MM.1S (cell line): ENCODE measurements around the gene ALAS1.
A peak's percentile ranks its signal among the peaks of the same experiment; 100 is the strongest.
"Not testable (repeated sequence)": the region's sequence is repeated elsewhere in the genome, so short reads cannot be mapped to it uniquely, and the experiment has no call there.

ENCODE experiments used
- DNase-seq: peaks from one replicate; pipeline ENCODE4 v3.0.0-alpha.2; 2015
- H2AFZ ChIP-seq: fragments of 300-600 bp; sonication (generic); 2 replicates; pipeline ENCODE4 v1.6.0; 2016; ENCODE audit warnings: antibody characterized with exemption, low read length
- H3F3A ChIP-seq: fragments of 300-600 bp; sonication (generic); 2 replicates; pipeline ENCODE4 v1.6.1; 2016; ENCODE audit warnings: mild to moderate bottlenecking, antibody characterized with exemption, low read length, moderate library complexity, mixed read lengths; ENCODE audit not compliant: insufficient read depth
- H3K27ac ChIP-seq: fragments of 300-600 bp; sonication (generic); 2 replicates; pipeline ENCODE4 v1.5.1; 2016; ENCODE audit warnings: mild to moderate bottlenecking, low read length
- H3K27me3 ChIP-seq: fragments of 300-600 bp; sonication (generic); replicated peaks from 2 replicates; pipeline ENCODE4 v1.6.0; 2016; ENCODE audit warnings: low read length; ENCODE audit not compliant: insufficient read depth
- H3K36me3 ChIP-seq: fragments of 300-600 bp; sonication (generic); replicated peaks from 2 replicates; pipeline ENCODE4 v1.6.1; 2016; ENCODE audit warnings: mild to moderate bottlenecking, low read length, mixed read lengths; ENCODE audit not compliant: insufficient read depth
- H3K4me1 ChIP-seq: fragments of 300-600 bp; sonication (generic); 2 replicates; pipeline ENCODE4 v1.6.1; 2016; ENCODE audit warnings: low read length, mixed read lengths
- H3K4me2 ChIP-seq: fragments of 300-600 bp; sonication (generic); 2 replicates; pipeline ENCODE4 v1.6.0; 2016; ENCODE audit warnings: low read depth, low read length
- H3K4me3 ChIP-seq: fragments of 300-600 bp; sonication (generic); 2 replicates; pipeline ENCODE4 v1.5.1; 2016; ENCODE audit warnings: low read length, mixed read lengths
- H3K79me2 ChIP-seq: fragments of 300-600 bp; sonication (generic); 2 replicates; pipeline ENCODE4 v1.6.1; 2016; ENCODE audit warnings: mixed run types, low read length, mixed read lengths
- H3K9ac ChIP-seq: fragments of 300-600 bp; sonication (generic); 2 replicates; pipeline ENCODE4 v1.6.1; 2016; ENCODE audit warnings: low read length, mixed read lengths
- H3K9me2 ChIP-seq: fragments of 300-600 bp; sonication (generic); replicated peaks from 2 replicates; pipeline ENCODE4 v1.6.1; 2016; ENCODE audit warnings: mild to moderate bottlenecking, low read length, mixed read lengths; ENCODE audit not compliant: insufficient read depth
- H3K9me3 ChIP-seq: fragments of 300-600 bp; sonication (generic); replicated peaks from 2 replicates; pipeline ENCODE4 v1.6.1; 2016; ENCODE audit warnings: mild to moderate bottlenecking, low read length, mixed read lengths; ENCODE audit not compliant: insufficient read depth
- H4K20me1 ChIP-seq: fragments of 300-600 bp; sonication (generic); 2 replicates; pipeline ENCODE4 v1.6.1; 2016; ENCODE audit warnings: mild to moderate bottlenecking, low read length, moderate library complexity, mixed read lengths; ENCODE audit not compliant: insufficient read depth
- CTCF ChIP-seq: fragments of 300-600 bp; sonication (generic); IDR thresholded peaks from 2 replicates; pipeline ENCODE4 v1.5.1; 2016; ENCODE audit warnings: antibody characterized with exemption, low read length, mixed read lengths
- EZH2 ChIP-seq: fragments of 300-600 bp; sonication (generic); optimal IDR thresholded peaks from 2 replicates; pipeline ENCODE3; 2017; ENCODE audit warnings: low read depth, mild to moderate bottlenecking, antibody characterized with exemption, low read length, mixed read lengths
- EZH2phosphoT487 ChIP-seq: fragments of 300-600 bp; sonication (generic); IDR thresholded peaks from 2 replicates; pipeline ENCODE4 v1.6.1; 2018; ENCODE audit warnings: antibody characterized with exemption, low read length

The ALAS1 gene

GRCh38 chr3:52150357-52150756 lies 47.6 kb upstream of the ALAS1 start:
- Histone ChIP-seq H3K4me3 (no peak overlapping the region), H3K4me1 (no peaks in the 10 kb centered on the region), H3K27me3 (no peaks in the 10 kb centered on the region), H3K27ac (no peak overlapping the region), H4K20me1 (no peaks in the 10 kb centered on the region), H3K79me2 (peaks cover 21% of the 10 kb centered on the region), H3K9me2 (no peaks in the 10 kb centered on the region), H3K36me3 (no peaks in the 10 kb centered on the region; the same call in 1 of the 2 replicates), H3K9me3 (no peaks in the 10 kb centered on the region), H3K4me2 (no peak overlapping the region), H3F3A (peaks cover 15% of the 10 kb centered on the region; the same call in 1 of the 2 replicates), H3K9ac (no peak overlapping the region), H2AFZ (no peak overlapping the region)
- no peak for DNase-seq
- TF ChIP-seq EZH2: no peak
- no peak for TF ChIP-seq EZH2phosphoT487
- TF ChIP-seq CTCF: no peak

- Histone ChIP-seq H3K27me3 (no peaks in the 10 kb centered on the region), H3K9ac (no peak overlapping the region), H3K79me2 (peaks cover 21% of the 10 kb centered on the region), H3K9me2 (no peaks in the 10 kb centered on the region), H3K9me3 (no peaks in the 10 kb centered on the region), H3F3A (peaks cover 15% of the 10 kb centered on the region; the same call in 1 of the 2 replicates), H3K36me3 (no peaks in the 10 kb centered on the region; the same call in 1 of the 2 replicates), H3K27ac (no peak overlapping the region), H3K4me3 (no peak overlapping the region), H2AFZ (no peak overlapping the region), H3K4me2 (no peak overlapping the region), H4K20me1 (no peaks in the 10 kb centered on the region), H3K4me1 (no peaks in the 10 kb centered on the region)
- TF ChIP-seq EZH2phosphoT487 (no peak), CTCF (no peak), EZH2 (no peak)
- DNase-seq: no peak
These were observed 47.1 kb upstream of the ALAS1 start for GRCh38 chr3:52150860-52151259.

DNA sequence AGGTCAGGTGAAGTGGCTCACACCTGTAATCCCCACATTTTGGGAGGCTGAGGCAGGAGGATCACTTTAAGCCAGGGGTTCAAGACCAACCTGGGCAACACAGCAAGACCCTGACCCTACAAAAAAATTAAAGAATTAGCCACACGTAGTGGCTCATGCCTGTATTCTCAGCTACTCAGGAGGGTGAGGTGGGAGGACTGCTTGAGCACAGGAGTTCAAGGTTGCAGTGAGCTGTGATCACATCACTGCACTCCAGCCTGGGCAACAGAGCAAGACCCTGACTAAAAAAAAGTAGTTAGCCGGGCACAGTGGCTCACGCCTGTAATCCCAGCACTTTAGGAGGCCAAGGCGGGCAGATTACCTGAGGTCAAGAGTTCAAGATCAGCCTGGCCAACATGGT lies 46.0 kb upstream of the ALAS1 start:
- not testable (repeated sequence) for H3K4me1 ChIP-seq, H3K4me2 ChIP-seq, H3K36me3 ChIP-seq, H3K9me3 ChIP-seq, H3K27ac ChIP-seq, H3K9ac ChIP-seq, H4K20me1 ChIP-seq, H3K9me2 ChIP-seq, H2AFZ ChIP-seq, H3K4me3 ChIP-seq, DNase-seq, H3K27me3 ChIP-seq
- H3K79me2 ChIP-seq: peaks cover 21% of the 10 kb centered on the region
- peaks cover 15% of the 10 kb centered on the region; the same call in 1 of the 2 replicates for H3F3A ChIP-seq

GRCh38 chr3:52153389-52154096 lies 44.4 kb upstream of the ALAS1 start:
- Histone ChIP-seq H3F3A (peaks cover 15% of the 10 kb centered on the region; the same call in 1 of the 2 replicates), H3K9ac (peak overlapping the region; percentile 67), H3K4me2 (peak overlapping the region; percentile 82), H4K20me1 (no peaks in the 10 kb centered on the region), H3K36me3 (no peaks in the 10 kb centered on the region; the same call in 1 of the 2 replicates), H3K27ac (peak overlapping the region; percentile 70; the same call in 1 of the 2 replicates), H2AFZ (peak overlapping the region; percentile 91), H3K79me2 (peaks cover 21% of the 10 kb centered on the region), H3K4me3 (peak overlapping the region; percentile 89), H3K27me3 (no peaks in the 10 kb centered on the region), H3K9me3 (no peaks in the 10 kb centered on the region), H3K9me2 (no peaks in the 10 kb centered on the region), H3K4me1 (no peaks in the 10 kb centered on the region)
- DNase-seq: peak; percentile 47
- TF ChIP-seq EZH2phosphoT487 (no peak), CTCF (peak; percentile 12; the same call in 1 of the 2 replicates), EZH2 (no peak)
